Occipital lobe (tissue), 2 donors: ENCODE results near the gene AKAP14. TPM values are rescaled to one million over a fixed set of nuclear protein-coding genes. Genes with fewer than 3 reads are reported as not detected.
"Not testable (repeated sequence)": the region's sequence is repeated elsewhere in the genome, so short reads cannot be mapped to it uniquely, and the experiment has no call there.

Experiments used
- DNase-seq: peaks from one replicate; lab custom pipeline; 2025; lab: John Stamatoyannopoulos, UW
- total RNA-seq: library from RNA; depleted of rRNA; stranded (reverse); fragments of >200 nt; gene quantifications from one replicate; pipeline ENCODE4 v1.2.3, GENCODE V29; 2014

The AKAP14 gene
- 1.4 TPM for total RNA-seq

DNA sequence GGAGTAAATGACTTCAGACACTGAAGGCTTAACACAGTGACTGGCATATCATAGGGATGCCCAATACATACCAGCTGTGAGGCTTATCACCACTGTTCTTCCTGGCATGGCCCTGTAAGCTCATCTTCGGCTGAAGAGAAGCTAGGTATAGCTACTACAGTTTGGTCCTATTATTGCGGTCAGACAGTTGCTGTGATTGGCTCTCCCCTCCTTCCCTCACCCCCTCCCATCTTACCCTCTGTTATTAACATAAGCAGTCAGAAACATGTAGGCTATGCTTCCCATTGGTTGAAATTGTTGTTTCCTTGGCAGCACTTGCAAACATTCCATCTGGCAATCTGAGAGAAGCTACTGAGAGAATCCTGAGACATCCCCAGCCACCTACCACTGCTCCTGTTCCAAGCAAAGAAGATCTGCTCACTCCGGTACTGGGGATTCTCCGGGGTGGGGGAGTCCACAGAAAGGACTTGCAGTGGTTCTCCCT is at the start of gene AKAP14:
Gene AKAP14, plus strand, starts transcription at position 51 of the 484 bp plus-strand sequence. CDS start 7,331 bp downstream, outside the sequence.
- no peak for DNase-seq

DNA sequence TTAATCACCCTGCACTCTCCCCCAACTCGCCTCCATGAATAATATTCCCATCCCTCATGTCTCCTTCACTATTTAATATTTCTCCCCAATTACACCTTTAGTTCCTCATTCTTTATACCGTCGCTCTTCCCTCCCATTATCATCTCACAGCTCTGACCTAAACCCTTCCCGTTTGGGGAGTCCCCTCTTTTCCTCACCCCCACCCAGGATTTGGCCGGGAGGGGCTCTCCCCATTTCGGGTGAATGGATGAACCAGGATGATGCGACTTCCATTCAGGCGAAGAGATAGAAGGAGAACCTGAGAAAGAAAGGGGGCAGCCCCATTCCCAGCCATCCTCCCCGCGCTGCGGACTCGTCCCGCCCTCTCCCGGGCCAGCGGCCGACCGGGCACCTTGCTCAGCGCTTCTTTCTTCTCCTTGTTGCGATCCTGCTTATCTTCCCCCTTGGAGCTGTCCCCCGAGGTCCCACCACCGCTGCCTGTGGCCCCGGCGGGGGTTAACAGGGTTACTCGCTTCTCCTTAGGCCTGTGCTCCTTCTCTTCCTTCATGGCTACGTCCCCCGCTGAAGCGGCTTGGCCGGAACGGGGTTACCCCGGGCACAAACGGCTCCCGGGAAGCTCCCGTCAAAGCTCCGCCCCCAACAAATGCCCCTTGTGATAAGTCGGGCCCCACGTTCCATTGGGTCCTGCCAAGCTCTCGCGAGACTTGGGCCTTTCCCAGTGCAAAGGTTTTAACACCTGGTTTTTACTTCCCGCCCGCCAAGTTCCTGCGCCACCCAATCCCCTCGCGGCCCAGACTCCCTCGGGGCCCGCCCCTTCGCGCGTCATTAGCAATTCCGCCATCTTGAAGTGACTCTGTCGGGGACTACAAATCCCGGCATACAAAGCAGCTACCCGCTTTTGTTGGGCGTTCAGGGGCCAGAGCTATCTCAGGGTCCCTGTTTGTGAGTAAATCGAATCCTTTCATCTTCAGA is 43.0 kb upstream of the AKAP14 start, which contains the start of gene UPF3B:
Gene UPF3B, minus strand, starts transcription at position 582 of the 972 bp plus-strand sequence. Its CDS starts 35 bp downstream, at position 547.
- peak; percentile 92 for DNase-seq

DNA sequence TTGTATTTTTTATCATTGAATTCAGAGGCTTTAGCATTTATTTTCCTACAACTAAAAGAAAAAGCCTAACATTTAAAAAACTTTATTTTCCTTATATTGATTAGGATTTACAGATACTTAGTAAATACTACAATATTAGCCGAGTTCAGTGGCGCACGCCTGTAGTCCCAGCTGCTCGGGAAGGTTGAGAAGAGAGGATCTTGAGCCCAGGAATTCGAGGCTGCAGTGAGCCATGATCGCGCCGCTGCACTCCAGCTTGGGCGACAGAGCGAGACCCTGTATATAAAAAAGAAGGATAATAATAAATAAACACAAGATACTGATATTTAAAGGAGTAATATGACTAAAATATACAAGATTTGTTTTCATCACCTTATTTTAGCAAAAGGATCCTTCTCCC is 42.2 kb upstream of the AKAP14 start:
- no peak for DNase-seq

DNA sequence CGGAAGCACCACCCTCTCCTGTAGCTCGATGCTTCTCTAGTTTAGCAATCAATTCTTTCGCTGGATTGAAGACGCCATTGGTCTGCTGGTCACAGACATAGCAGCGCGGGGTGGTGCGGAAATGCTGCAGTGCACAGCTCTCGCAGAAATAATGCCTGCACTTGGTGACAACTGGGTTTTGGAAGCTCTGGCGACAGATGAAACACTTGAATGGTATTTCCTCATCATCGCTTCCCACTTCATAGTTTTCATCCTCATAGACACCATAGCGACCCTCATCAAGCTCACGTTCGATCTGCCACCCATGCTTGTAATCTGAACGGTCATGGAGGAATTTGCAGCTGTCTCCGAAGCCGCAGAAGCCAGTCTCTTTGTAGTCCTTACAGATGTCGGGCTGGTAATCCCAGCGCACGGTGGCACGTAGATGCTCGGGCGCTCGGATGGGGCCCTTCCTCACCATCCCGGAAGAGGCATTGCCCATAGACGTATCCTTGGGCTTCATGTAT is 25.0 kb upstream of the AKAP14 start:
- no peak for DNase-seq

DNA sequence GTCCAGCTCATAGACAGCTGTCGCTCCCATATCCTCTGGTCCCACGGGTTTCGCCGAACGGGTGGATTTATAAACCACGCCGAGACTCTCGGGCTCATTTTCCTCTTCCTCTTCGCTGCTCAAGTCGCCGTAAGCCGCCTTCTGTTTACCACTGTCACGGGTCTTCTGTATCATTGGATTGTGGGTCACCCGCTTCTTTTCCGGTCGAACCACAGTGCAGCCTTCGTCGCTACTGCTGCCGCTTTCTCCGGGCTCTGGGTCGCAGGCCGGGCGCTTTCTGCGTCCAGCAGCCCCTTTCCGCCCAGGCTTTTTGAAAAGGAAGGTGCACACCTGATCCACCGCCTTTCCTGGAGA is 24.5 kb upstream of the AKAP14 start:
- no peak for DNase-seq

DNA sequence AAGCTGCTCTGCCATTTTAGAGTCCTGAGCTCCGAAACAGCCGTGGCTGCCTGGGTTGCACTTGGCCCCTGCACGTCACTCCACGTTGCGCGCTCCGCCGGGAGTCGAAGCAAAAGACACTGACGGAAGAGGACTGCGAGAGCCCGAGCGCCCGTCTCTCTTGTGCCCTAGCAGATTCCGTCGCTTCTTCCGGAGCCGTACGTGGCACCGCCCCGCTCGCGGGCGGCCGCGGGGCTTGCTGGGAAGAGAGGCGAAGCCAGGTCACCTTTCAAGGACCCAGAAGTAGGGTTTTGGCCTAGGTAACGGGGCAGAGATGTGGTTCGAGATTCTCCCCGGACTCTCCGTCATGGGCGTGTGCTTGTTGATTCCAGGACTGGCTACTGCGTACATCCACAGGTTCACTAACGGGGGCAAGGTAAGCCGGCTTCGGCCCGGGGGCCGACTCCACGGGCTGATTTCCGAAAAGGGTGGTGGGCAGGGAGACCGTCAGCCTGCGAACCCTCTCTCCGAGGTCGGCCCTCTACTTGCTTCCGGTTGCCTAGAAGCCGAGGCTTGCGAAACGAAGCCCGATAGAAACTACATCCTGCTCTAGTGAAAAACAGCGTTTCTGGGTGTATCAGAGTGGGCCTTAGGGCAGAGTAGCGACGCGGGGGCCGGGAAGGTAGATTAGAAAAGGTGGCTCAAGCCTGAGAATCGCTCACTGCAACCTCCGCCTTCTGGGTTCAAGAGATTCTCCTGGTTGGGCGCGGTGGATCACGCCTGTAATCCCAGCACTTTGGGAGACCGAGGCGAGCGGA is 23.9 kb upstream of the AKAP14 start, which contains the start of the genes NDUFA1 and RNF113A:
Gene NDUFA1, plus strand, starts transcription at position 234 of the 797 bp plus-strand sequence. Its CDS starts 80 bp downstream, at position 314.
Gene RNF113A, minus strand, starts transcription at position 135 of the 797 bp plus-strand sequence. Its CDS starts 120 bp downstream, at position 15.
- peak; percentile 84 for DNase-seq

DNA sequence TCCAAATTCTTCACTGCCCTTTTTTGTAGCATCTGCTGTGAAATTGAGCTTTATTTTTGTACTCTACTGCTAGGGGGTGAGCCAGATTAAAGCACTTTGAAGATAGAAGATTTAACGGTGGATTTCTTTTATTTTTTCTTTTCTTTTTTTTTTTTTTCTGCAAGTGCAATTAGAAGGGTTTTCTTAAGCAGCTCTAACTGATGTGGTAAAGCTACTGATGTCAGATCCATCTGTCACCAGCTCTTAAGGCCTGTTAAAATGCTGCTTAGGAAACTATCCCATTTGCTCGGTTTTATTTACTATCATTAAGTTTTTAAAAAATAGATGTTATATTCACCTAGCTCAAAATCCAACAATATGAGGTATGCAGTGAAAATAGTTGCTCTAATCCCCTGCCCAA is 17.0 kb upstream of the AKAP14 start:
- DNase-seq, result no peak

DNA sequence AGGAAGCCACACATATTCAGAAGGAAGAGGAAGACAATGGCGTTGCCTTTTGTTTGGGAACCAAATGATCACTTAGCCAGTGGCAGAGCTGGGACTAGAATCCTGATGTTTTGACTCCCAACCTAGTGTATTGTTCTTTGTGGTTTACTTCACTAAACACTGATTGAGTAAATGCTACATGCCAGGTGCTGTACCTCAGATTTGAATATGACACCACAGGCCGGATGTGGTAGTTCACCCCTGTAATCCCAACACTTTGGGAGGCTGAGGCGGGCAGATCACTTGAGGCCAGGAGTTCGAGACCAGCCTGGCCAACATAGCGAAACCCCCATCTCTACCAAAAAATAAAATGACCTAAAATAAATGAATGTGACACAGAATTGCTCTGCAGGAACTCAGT is 15.6 kb upstream of the AKAP14 start:
- DNase-seq, result no peak

DNA sequence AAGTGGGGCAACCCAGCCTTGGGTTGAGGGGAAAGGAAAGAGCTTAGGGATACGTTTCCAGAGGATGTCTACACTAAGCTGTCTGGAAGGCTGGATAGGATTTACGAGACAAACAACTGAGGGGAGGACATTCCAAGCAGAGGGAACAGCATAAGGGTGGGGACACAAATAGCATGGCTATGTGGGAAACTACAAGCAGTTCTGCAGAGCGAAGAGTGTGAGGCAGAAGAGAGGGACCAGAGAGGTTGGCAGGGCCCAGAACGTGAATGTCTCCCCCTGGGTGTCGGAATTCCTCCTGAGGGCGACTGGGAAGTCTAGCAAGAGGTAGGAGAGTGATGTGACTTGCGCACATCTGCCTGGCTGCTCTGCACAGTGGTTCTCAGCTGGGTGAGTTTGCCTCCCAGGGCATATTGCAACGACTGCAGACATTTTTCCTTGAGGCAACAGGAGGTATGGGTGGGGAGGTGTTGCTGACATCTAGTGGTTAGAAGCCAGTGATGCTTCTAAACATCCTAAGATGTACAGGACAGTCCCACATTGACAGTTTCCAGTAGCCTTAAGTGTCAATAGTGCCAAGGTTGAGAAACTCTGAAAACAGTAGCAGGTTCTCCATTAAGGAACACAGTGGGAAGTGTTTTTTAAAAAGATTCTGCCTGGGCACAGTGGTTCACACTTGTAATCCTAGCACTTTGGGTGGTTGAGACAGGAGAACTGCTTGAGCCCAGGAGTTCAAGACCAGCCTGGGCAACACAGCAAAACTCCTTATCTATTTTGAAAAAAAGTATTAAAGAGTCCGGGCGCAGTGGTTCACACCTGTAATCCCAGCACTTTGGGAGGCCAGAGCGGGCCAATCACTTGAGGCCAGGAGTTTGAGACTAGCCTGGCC is 14.9 kb upstream of the AKAP14 start:
- DNase-seq, result no peak

DNA sequence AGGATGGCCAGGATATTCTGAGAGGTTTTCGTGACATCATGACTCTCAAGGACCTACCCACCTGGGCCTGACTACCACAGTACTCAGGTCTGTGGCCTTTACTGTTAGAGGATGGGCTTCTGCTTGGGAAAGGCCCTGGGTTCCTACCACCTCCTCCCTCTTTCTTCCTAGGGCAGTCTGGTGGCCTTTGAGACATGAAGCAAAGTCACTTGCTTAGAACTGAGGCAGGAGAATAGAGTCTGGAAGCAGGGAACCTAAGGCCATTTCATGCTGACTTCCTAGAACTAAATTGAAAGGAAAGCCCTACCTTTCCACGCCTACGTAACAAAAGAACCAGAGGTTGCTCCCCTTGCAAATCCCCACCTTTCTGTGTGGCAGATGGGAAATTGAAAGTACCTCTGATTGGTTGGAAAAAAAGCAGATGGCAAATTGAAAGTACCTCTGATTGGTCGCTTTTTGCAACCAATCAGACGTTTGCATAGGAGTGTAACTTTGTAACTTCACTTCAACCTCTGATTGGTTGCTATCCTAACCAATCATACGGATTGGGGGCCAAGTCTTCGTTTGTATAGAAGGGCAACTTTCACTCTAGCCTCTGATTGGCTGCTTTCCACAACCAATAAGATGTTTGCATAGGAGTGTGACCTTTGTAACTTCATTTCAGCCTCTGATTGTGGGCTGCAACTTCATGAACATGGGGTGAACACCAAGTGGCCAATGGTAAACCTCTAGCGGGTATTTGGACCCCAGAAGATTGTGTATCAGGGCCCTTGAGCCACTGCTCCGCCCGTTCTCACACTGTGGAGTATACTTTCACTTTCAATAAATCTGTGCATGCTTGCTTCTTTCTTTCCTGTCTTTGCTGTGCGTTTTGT is 9.9 kb upstream of the AKAP14 start:
- DNase-seq, result no peak

DNA sequence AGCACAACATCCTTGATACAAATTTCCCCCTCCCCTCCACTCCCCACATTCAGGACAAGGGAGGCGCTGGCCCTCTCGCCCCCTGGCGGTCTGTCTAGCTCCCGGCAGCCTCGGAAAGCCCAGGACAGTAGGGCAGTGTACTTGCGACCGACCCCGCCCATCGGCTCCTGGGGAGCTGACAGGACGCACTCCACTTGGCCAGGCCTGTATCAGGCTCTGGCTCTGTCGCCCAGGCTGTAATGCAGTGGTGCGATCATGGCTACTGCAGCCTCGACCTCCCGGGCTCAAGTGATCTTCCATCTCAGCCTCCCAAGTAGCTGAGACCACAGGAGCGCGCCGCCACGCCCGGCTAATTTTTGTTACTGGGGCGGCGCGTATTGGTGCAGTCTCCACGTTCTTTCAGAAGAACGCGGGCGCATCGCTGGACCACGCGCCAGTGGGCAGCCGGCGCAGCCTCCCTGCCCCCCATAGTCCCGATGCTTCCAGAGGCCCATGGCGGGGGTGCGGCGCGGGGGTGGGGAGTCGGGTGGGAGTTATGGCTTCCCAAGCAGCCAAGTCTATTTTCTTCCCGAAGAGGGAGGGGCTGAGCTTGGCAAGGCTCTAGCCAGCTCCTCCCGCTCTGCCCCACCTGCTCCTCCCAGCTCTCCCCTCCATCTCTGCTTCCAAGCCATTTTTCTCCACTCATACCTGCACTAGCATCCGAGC is 7.8 kb upstream of the AKAP14 start:
- no peak for DNase-seq

DNA sequence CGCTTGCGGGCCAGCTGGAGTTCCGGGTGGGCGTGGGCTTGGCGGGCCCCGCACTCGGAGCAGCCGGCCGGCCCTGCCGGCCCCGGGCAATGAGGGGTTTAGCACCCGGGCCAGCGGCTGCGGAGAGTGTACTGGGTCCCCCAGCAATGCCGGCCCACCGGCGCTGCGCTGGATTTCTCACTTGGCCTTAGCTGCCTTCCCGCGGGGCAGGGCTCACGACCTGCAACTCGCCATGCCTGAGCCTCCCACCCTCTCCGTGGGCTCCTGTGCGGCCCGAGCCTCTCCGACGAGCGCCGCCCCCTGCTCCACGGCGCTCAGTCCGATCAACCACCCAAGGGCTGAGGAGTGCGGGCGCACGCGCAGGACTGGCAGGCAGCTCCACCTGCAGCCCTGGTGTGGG is 5.1 kb upstream of the AKAP14 start:
- DNase-seq, result not testable (repeated sequence)

DNA sequence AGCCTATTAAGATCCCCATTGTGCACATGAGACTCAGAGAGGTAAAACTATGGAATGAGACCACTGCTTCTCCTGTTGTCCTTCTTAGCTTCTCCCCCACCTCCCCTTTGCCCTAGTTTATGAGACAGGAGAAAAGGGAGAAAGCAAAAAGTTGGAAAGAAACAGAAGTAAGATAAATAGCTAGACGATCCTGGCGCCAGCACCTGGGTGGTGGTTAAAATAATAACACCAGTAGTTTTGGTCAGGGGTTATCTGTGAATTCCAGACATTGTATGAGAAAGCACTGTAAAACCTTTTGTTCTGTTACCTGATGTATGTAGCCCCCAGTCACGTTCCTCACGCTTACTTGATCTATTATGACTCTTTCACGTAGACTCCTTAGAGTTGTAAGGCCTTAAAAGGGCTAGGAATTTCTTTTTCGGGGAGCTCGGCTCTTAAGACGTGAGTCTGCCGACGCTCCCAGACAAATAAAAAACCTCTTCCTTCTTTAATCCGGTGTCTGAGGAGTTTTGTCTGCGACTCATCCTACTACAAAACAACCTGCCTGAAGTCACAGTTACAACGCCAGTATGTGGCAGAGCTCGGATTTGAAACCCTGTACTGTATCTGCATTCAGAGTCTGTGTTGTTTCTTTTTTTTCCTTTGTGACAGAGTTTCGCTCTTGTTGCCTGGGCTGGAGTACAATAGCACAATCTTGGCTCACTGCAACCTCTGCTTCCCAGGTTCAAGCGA is 3.6 kb upstream of the AKAP14 start:
- not testable (repeated sequence) for DNase-seq

DNA sequence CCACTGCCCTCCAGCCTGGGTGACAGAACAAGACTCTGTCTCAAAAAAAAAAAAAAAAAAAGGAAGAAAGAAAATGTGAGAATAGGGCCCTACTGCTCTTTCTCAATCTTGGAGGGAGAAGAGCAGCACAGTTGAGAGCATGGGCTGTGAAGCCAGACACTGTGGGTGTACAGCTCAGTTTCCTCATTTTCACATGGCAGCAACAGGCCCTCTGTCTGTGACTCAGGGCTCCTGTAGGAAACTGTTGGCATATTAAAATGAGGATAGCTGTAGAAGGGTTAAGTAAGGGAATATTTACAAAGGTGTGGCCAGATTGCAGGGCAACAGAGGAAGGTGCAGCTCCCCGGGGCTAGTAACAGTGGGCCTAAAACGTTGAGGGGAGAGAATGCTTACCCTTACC is 3.4 kb downstream of the AKAP14 start:
- DNase-seq, result no peak

DNA sequence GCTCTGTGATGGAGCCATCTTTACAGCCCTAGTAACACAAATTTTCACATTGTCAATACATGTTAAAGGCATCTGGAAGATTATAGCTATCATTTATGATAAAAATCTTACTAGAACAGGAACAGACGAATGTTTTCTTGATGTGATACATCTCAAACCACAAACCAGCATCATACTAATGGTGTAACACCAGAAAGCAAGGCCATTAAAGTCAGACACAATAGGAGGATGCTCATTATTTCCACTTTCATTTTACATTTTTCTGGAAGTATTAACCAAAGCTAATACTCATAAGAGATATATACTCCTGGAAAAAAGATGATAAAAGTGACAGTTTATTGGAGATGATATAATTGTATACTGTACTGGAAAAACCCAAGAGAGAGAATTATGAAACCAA is 5.3 kb downstream of the AKAP14 start:
- DNase-seq, result no peak

DNA sequence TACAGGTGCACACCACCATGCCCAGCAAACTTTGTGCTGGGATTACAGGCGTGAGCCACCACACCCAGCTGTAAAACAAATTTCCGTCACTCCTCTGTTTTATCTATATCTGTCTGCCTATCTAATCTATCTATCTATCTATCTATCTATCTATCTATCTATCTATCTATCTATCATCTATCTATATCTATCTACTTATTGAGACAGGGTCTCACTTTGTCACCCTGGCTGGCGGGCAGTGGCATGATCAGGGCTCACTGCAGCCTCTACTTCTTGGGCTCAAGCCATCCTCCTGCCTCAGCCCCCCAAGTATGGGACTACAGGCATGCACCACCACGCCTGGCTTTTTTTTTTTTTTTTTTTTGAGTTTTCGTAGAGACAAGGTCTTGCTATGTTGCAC is 20.6 kb downstream of the AKAP14 start:
- no peak for DNase-seq

DNA sequence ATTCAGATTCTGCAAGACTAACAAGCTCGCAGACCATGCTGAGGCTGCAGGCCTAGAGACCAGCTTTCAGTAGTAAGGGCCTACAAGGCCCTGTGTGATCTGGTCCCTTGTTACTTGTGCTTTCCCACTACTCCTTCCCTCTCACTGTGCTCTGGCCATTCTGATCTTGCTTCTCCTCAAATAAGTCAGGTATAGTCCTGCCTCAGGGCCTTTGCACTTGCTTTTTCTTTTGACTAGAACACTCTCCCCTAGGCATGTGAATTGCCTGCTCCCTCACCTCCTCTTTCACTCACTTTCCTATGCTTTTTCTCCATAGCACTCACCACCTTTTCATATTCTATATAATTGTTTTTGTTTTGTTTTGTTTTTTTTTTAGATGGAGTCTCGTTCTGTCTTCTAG is 22.2 kb downstream of the AKAP14 start:
- DNase-seq, result no peak

DNA sequence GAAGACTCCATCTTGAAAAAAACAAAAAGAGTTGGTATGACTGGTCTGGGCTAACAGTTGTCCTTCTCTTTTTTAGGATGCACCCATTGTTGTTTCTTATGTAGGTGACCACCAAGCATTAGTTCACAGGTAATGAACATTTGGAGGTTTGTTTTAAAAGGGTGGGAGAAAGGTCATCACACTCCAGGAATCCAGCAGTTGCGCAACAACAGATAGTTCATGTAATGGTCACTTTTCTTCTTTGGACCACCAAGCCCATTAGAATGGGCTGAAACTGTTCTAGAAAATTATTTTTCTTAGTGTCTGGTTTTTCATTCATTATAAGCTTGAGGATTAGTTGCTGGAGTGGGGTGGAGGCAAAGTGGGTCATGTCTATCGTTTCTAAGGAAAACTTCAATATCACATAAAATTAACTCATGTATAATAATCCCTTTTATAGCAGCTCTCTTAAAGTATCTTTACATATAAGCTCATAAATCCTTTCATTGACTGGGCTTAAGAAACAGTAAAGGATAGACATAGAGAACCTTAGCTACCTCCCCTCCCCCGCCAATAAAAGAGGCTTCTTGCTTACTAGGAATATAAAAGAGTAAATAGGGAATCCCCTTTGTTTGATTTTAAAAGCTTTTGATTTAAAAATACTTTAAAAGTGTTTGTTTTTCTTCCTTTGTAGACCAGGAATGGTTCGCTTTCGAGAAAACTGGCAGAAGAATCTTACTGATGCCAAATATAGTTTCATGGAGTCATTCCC is 24.3 kb downstream of the AKAP14 start:
- DNase-seq, result no peak
